WTC11 (cell line): ENCODE data around the gene LCA5. TPM values are rescaled to one million over a fixed set of nuclear protein-coding genes. Genes with fewer than 3 reads are reported as not detected.

Experiments
- ATAC-seq: fragments of 200-7000 bp; cut with Tn5 transposase; 2 replicates; pipeline ENCODE4 v1.10.0; 2021; ENCODE audit warnings: mild to moderate bottlenecking, moderate library complexity
- CTCF ChIA-PET: fragments of 300-600 bp; sonication (Branson Sonifier 250); formaldehyde crosslinking; loops from one replicate; lab custom pipeline; 2021; ENCODE audit warnings: antibody characterized with exemption; lab: Charles Lee
- POLR2A ChIA-PET: fragments of 350-600 bp; sonication (Branson Sonifier 250); formaldehyde crosslinking; loops from one replicate; lab custom pipeline; 2021; ENCODE audit warnings: antibody characterized with exemption; lab: Charles Lee
- DNase-seq: peaks from one replicate; pipeline ENCODE4 v3.0.0; 2021; ENCODE audit warnings: low spot score
- H3K27ac Mint-ChIP-seq: 2 replicates; pipeline ENCODE4 v1.8.0; 2021; ENCODE audit warnings: mixed read lengths
- H3K27me3 Mint-ChIP-seq: 2 replicates; pipeline ENCODE4 v1.8.0; 2021; ENCODE audit warnings: low read depth, mild to moderate bottlenecking, moderate library complexity, mixed read lengths
- H3K36me3 Mint-ChIP-seq: 2 replicates; pipeline ENCODE4 v1.8.0; 2021; ENCODE audit warnings: mixed read lengths
- H3K4me1 Mint-ChIP-seq: 2 replicates; pipeline ENCODE4 v1.8.0; 2022; ENCODE audit warnings: mixed read lengths
- H3K4me3 Mint-ChIP-seq: 2 replicates; pipeline ENCODE4 v1.8.0; 2021; ENCODE audit warnings: mild to moderate bottlenecking, moderate library complexity, mixed read lengths
- H3K9me3 Mint-ChIP-seq: 2 replicates; pipeline ENCODE4 v1.8.0; 2021; ENCODE audit warnings: mixed read lengths
- ATF1 ChIP-seq: sonication (generic); formaldehyde crosslinking; IDR thresholded peaks from 2 replicates; pipeline ENCODE4 v1.8.1; 2023; ENCODE audit warnings: mild to moderate bottlenecking, moderate library complexity, missing genetic modification reagents
- ELF4 ChIP-seq: sonication (generic); formaldehyde crosslinking; IDR thresholded peaks from 2 replicates; pipeline ENCODE4 v1.8.1; 2022; ENCODE audit warnings: low read depth, mild to moderate bottlenecking, moderate library complexity, missing genetic modification reagents
- EMX1 ChIP-seq: fragments of 250-450 bp; sonication (Bioruptor Pico); IDR thresholded peaks from 2 replicates; pipeline ENCODE4 v1.8.0; 2021; ENCODE audit warnings: mild to moderate bottlenecking
- FOXJ3 ChIP-seq: sonication (generic); formaldehyde crosslinking; IDR thresholded peaks from 2 replicates; pipeline ENCODE4 v1.9.0; 2021; ENCODE audit warnings: missing genetic modification reagents, mild to moderate bottlenecking, borderline replicate concordance
- GABPB1 ChIP-seq: sonication (generic); formaldehyde crosslinking; IDR thresholded peaks from 2 replicates; pipeline ENCODE4 v1.8.1; 2023; ENCODE audit warnings: mild to moderate bottlenecking, missing genetic modification reagents
- GRHL2 ChIP-seq: fragments of 250-450 bp; sonication (Bioruptor Pico); IDR thresholded peaks from 2 replicates; pipeline ENCODE4 v1.8.0; 2022; ENCODE audit warnings: mild to moderate bottlenecking, moderate library complexity; ENCODE audit not compliant: insufficient replicate concordance, severe bottlenecking
- IRF1 ChIP-seq: sonication (generic); formaldehyde crosslinking; IDR thresholded peaks from 2 replicates; pipeline ENCODE4 v1.8.0; 2023; ENCODE audit warnings: missing genetic modification reagents
- KAT7 ChIP-seq: sonication (generic); formaldehyde crosslinking; IDR thresholded peaks from 2 replicates; pipeline ENCODE4 v1.8.1; 2023; ENCODE audit warnings: missing genetic modification reagents, mild to moderate bottlenecking, borderline replicate concordance
- MLX ChIP-seq: sonication (generic); formaldehyde crosslinking; IDR thresholded peaks from 2 replicates; pipeline ENCODE4 v1.8.1; 2023; ENCODE audit warnings: mild to moderate bottlenecking, missing genetic modification reagents, moderate library complexity
- MYBL2 ChIP-seq: sonication (generic); formaldehyde crosslinking; IDR thresholded peaks from 2 replicates; pipeline ENCODE4 v1.8.1; 2023; ENCODE audit warnings: mild to moderate bottlenecking, moderate library complexity, missing genetic modification reagents
- SMAD3 ChIP-seq: sonication (generic); formaldehyde crosslinking; IDR thresholded peaks from 2 replicates; pipeline ENCODE4 v1.8.0; 2022; ENCODE audit warnings: missing genetic modification reagents, mild to moderate bottlenecking, borderline replicate concordance
- ZBTB21 ChIP-seq: sonication (generic); formaldehyde crosslinking; IDR thresholded peaks from 2 replicates; pipeline ENCODE4 v1.8.1; 2023; ENCODE audit warnings: mild to moderate bottlenecking, missing genetic modification reagents, borderline replicate concordance
- ZNF121 ChIP-seq: sonication (generic); formaldehyde crosslinking; IDR thresholded peaks from 2 replicates; pipeline ENCODE4 v1.8.0; 2023; ENCODE audit warnings: missing genetic modification reagents
- ZNF138 ChIP-seq: sonication (generic); formaldehyde crosslinking; conservative IDR thresholded peaks from 2 replicates; pipeline ENCODE4 v1.8.1; 2022; ENCODE audit warnings: mild to moderate bottlenecking, moderate library complexity, missing genetic modification reagents
- ZNF263 ChIP-seq: sonication (generic); formaldehyde crosslinking; IDR thresholded peaks from 2 replicates; pipeline ENCODE4 v1.8.1; 2022; ENCODE audit warnings: low read depth, mild to moderate bottlenecking, moderate library complexity, missing genetic modification reagents
- ZNF396 ChIP-seq: fragments of 250-450 bp; sonication (Bioruptor Pico); IDR thresholded peaks from 2 replicates; pipeline ENCODE4 v1.8.0; 2021; ENCODE audit warnings: mild to moderate bottlenecking, moderate library complexity, borderline replicate concordance
- ZNF416 ChIP-seq: fragments of 250-450 bp; sonication (Bioruptor Pico); IDR thresholded peaks from 2 replicates; pipeline ENCODE4 v1.9.0; 2021; ENCODE audit warnings: mild to moderate bottlenecking, inconsistent platforms
- ZNF512 ChIP-seq: sonication (generic); formaldehyde crosslinking; IDR thresholded peaks from 2 replicates; pipeline ENCODE4 v1.8.1; 2022; ENCODE audit warnings: missing genetic modification reagents, borderline replicate concordance
- ZNF532 ChIP-seq: fragments of 250-450 bp; sonication (Bioruptor Pico); IDR thresholded peaks from 2 replicates; pipeline ENCODE4 v1.9.0; 2021; ENCODE audit warnings: mild to moderate bottlenecking, borderline replicate concordance
- ZSCAN18 ChIP-seq: fragments of 250-450 bp; sonication (Bioruptor Pico); IDR thresholded peaks from 2 replicates; pipeline ENCODE4 v2.1.2; 2022; ENCODE audit warnings: mild to moderate bottlenecking, moderate library complexity
- total RNA-seq: library from RNA; stranded (reverse); gene quantifications from 3 replicates; pipeline ENCODE4 v1.2.3, GENCODE V29; 2021
- TF ChIP-seq, protein P1 (sequence below): sonication (generic); formaldehyde crosslinking; IDR thresholded peaks from 2 replicates; pipeline ENCODE4 v1.8.1; 2022; ENCODE audit warnings: low read depth, missing genetic modification reagents, borderline replicate concordance
- TF ChIP-seq, protein P2 (sequence below): sonication (generic); formaldehyde crosslinking; IDR thresholded peaks from 2 replicates; pipeline ENCODE4 v1.8.1; 2023; ENCODE audit warnings: mild to moderate bottlenecking, moderate library complexity, missing genetic modification reagents
- TF ChIP-seq, protein P3 (sequence below): fragments of 250-450 bp; sonication (Bioruptor Pico); IDR thresholded peaks from 2 replicates; pipeline ENCODE4 v1.9.0; 2021; ENCODE audit warnings: mild to moderate bottlenecking

LCA5 gene
- total RNA-seq, 1 experiment from 2014 or later = 3.8 TPM

- DNase-seq = no peak
- no peak for TF ChIP-seq ZBTB21 (CRISPR knock-in tag)
- TF ChIP-seq MYBL2 (CRISPR knock-in tag) = no peak
- TF ChIP-seq, protein P1, sequence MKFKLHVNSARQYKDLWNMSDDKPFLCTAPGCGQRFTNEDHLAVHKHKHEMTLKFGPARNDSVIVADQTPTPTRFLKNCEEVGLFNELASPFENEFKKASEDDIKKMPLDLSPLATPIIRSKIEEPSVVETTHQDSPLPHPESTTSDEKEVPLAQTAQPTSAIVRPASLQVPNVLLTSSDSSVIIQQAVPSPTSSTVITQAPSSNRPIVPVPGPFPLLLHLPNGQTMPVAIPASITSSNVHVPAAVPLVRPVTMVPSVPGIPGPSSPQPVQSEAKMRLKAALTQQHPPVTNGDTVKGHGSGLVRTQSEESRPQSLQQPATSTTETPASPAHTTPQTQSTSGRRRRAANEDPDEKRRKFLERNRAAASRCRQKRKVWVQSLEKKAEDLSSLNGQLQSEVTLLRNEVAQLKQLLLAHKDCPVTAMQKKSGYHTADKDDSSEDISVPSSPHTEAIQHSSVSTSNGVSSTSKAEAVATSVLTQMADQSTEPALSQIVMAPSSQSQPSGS = no peak
- no peak for TF ChIP-seq GRHL2
- TF ChIP-seq, protein P2, sequence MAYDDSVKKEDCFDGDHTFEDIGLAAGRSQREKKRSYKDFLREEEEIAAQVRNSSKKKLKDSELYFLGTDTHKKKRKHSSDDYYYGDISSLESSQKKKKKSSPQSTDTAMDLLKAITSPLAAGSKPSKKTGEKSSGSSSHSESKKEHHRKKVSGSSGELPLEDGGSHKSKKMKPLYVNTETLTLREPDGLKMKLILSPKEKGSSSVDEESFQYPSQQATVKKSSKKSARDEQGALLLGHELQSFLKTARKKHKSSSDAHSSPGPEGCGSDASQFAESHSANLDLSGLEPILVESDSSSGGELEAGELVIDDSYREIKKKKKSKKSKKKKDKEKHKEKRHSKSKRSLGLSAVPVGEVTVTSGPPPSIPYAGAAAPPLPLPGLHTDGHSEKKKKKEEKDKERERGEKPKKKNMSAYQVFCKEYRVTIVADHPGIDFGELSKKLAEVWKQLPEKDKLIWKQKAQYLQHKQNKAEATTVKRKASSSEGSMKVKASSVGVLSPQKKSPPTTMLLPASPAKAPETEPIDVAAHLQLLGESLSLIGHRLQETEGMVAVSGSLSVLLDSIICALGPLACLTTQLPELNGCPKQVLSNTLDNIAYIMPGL (CRISPR knock-in tag) = no peak
- TF ChIP-seq KAT7 (CRISPR knock-in tag) = no peak
- no peak for TF ChIP-seq GABPB1 (CRISPR knock-in tag)
- TF ChIP-seq, protein P3, sequence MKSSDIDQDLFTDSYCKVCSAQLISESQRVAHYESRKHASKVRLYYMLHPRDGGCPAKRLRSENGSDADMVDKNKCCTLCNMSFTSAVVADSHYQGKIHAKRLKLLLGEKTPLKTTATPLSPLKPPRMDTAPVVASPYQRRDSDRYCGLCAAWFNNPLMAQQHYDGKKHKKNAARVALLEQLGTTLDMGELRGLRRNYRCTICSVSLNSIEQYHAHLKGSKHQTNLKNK (CRISPR knock-in tag) = no peak
- no peak for TF ChIP-seq ZNF532
- TF ChIP-seq FOXJ3 (CRISPR knock-in tag) = no peak
- TF ChIP-seq ZNF138 (CRISPR knock-in tag) = no peak
- no peak for TF ChIP-seq IRF1 (CRISPR knock-in tag)
- no peak for TF ChIP-seq ATF1 (CRISPR knock-in tag)
- TF ChIP-seq, all 79 proteins: peak for 0
- Mint-ChIP-seq H3K4me3 (no peak overlapping the region), H3K9me3 (no peaks in the 10 kb centered on the region), H3K27me3 (no peaks in the 10 kb centered on the region), H3K4me1 (peaks cover 20% of the 10 kb centered on the region), H3K36me3 (0 out of 2 replicates have a peak, but pooled peaks cover 2% of the 10 kb centered on the region), H3K27ac (peak overlapping the region; percentile 48)
- peak; percentile 88 for ATAC-seq
- POLR2A ChIA-PET = no interaction called here
- CTCF ChIA-PET = interaction anchor here (0.6 kb wide), 1 partner anchor 32 kb away, joined by 3 read pairs; no protein-coding TSS in a partner anchor
Observed at GRCh38 chr6:79463621-79464050, 73.6 kb downstream of the LCA5 start.

GRCh38 chr6:79461205-79461604 lies 76.0 kb downstream of the LCA5 start:
- no peak overlapping the region for H3K27ac Mint-ChIP-seq
- peaks cover 20% of the 10 kb centered on the region for H3K4me1 Mint-ChIP-seq
- H3K9me3 Mint-ChIP-seq = no peaks in the 10 kb centered on the region
- CTCF ChIA-PET = no interaction called here
- H3K36me3 Mint-ChIP-seq = 0 out of 2 replicates have a peak, but pooled peaks cover 2% of the 10 kb centered on the region
- ATAC-seq (no peak), DNase-seq (no peak)
- POLR2A ChIA-PET = no interaction called here
- H3K4me3 Mint-ChIP-seq = no peak overlapping the region
- H3K27me3 Mint-ChIP-seq = no peaks in the 10 kb centered on the region
- TF ChIP-seq MLX (CRISPR knock-in tag) (no peak), ZNF512 (no peak), EMX1 (CRISPR knock-in tag) (no peak), ZNF263 (CRISPR knock-in tag) (no peak), ZNF396 (CRISPR knock-in tag) (no peak), ZNF416 (CRISPR knock-in tag) (no peak), SMAD3 (CRISPR knock-in tag) (no peak), ZNF121 (CRISPR knock-in tag) (no peak), ELF4 (CRISPR knock-in tag) (no peak), ATF1 (CRISPR knock-in tag) (no peak), ZSCAN18 (CRISPR knock-in tag) (no peak)
